Measurements from ENCODE around the gene PLXDC1.

Gene PLXDC1

DNA sequence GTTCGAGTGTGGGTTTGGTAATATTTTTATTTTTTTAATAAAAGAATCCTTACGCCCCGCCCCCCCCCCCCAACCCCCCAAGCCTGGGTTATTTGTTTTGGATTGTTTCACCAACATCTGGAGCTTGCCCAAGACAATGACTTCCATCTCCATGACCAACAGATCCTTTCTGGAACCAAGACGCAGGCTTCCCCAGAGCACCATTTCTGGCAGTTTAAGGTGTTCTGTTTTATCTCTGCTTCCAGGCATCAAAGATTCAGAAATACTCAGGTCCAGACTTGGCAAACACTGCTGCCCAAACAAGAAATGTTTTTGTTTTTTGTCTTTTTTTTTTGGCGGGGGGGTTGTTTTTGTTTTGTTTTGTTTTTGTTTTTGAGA, 56.1 kb downstream of the PLXDC1 start:
- ATAC-seq: no peak; the same call in 2 of the 3 replicates
- TF ChIP-seq PPARA (CRISPR knock-in tag; IDR thresholded peaks at IDR 0.05; ENCODE audit: borderline replicate concordance) (no peak), TOX (CRISPR knock-in tag; IDR thresholded peaks at IDR 0.05; ENCODE audit: borderline replicate concordance) (no peak), GLIS3 (CRISPR knock-in tag; IDR thresholded peaks at IDR 0.05) (no peak)
- TF ChIP-seq, protein P1, sequence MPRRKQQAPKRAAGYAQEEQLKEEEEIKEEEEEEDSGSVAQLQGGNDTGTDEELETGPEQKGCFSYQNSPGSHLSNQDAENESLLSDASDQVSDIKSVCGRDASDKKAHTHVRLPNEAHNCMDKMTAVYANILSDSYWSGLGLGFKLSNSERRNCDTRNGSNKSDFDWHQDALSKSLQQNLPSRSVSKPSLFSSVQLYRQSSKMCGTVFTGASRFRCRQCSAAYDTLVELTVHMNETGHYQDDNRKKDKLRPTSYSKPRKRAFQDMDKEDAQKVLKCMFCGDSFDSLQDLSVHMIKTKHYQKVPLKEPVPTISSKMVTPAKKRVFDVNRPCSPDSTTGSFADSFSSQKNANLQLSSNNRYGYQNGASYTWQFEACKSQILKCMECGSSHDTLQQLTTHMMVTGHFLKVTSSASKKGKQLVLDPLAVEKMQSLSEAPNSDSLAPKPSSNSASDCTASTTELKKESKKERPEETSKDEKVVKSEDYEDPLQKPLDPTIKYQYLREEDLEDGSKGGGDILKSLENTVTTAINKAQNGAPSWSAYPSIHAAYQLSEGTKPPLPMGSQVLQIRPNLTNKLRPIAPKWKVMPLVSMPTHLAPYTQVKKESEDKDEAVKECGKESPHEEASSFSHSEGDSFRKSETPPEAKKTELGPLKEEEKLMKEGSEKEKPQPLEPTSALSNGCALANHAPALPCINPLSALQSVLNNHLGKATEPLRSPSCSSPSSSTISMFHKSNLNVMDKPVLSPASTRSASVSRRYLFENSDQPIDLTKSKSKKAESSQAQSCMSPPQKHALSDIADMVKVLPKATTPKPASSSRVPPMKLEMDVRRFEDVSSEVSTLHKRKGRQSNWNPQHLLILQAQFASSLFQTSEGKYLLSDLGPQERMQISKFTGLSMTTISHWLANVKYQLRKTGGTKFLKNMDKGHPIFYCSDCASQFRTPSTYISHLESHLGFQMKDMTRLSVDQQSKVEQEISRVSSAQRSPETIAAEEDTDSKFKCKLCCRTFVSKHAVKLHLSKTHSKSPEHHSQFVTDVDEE (CRISPR knock-in tag; IDR thresholded peaks at IDR 0.05): no peak
- TF ChIP-seq, protein P2, sequence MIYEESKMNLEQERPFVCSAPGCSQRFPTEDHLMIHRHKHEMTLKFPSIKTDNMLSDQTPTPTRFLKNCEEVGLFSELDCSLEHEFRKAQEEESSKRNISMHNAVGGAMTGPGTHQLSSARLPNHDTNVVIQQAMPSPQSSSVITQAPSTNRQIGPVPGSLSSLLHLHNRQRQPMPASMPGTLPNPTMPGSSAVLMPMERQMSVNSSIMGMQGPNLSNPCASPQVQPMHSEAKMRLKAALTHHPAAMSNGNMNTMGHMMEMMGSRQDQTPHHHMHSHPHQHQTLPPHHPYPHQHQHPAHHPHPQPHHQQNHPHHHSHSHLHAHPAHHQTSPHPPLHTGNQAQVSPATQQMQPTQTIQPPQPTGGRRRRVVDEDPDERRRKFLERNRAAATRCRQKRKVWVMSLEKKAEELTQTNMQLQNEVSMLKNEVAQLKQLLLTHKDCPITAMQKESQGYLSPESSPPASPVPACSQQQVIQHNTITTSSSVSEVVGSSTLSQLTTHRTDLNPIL (CRISPR knock-in tag; IDR thresholded peaks at IDR 0.05; ENCODE audit: low read depth): no peak
- TF ChIP-seq, protein P3, sequence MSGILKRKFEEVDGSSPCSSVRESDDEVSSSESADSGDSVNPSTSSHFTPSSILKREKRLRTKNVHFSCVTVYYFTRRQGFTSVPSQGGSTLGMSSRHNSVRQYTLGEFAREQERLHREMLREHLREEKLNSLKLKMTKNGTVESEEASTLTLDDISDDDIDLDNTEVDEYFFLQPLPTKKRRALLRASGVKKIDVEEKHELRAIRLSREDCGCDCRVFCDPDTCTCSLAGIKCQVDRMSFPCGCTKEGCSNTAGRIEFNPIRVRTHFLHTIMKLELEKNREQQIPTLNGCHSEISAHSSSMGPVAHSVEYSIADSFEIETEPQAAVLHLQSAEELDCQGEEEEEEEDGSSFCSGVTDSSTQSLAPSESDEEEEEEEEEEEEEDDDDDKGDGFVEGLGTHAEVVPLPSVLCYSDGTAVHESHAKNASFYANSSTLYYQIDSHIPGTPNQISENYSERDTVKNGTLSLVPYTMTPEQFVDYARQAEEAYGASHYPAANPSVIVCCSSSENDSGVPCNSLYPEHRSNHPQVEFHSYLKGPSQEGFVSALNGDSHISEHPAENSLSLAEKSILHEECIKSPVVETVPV (CRISPR knock-in tag; IDR thresholded peaks at IDR 0.05): no peak

DNA sequence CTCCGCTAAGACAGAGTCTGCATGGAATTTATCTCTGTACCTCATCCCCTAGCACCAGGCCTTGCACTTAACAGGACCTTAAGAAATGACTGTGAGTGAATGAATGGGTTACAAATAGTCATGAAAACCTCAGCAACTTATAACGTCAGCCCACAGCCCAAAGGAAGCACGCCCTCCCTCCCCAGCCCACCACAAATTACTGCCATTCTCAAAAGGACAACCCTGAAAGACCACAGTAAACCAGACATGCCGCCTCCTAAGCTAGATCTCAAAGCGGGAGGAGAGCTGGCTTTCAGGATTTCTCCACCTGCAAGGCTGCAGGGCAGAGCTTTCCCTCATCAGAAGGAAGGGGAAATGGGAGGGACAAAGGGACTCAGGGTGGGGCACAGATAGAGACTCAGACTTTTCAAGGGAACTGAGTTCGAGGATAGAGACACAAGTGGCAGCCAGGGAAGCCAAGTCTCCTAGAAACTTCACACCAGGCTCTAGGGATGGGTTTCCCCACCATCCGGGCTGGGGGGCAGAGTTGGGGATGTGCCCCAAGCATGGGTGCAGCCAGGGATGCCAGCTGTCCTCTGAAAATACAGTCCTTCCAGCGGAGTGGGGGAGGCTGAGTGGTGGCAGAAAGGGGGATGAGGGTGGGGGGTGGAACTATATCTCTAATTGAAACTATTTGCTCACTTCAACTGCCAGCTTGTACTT, 56.7 kb downstream of the PLXDC1 start:
- TF ChIP-seq CSDC2 (CRISPR knock-in tag; IDR thresholded peaks at IDR 0.05) (no peak), ISL1 (CRISPR knock-in tag; IDR thresholded peaks at IDR 0.05) (no peak), ZFP30 (CRISPR knock-in tag; IDR thresholded peaks at IDR 0.05) (no peak), SNAI2 (CRISPR knock-in tag; IDR thresholded peaks at IDR 0.05) (no peak), ZNF70 (CRISPR knock-in tag; IDR thresholded peaks at IDR 0.05) (no peak), PPARA (CRISPR knock-in tag; IDR thresholded peaks at IDR 0.05; ENCODE audit: borderline replicate concordance) (no peak), ESRRG (CRISPR knock-in tag; IDR thresholded peaks at IDR 0.05) (no peak), ZFP3 (CRISPR knock-in tag; IDR thresholded peaks at IDR 0.05) (no peak), ZNF8 (CRISPR knock-in tag; IDR thresholded peaks at IDR 0.05) (no peak), OSR1 (CRISPR knock-in tag; IDR thresholded peaks at IDR 0.05) (no peak)
- TF ChIP-seq, protein P4, sequence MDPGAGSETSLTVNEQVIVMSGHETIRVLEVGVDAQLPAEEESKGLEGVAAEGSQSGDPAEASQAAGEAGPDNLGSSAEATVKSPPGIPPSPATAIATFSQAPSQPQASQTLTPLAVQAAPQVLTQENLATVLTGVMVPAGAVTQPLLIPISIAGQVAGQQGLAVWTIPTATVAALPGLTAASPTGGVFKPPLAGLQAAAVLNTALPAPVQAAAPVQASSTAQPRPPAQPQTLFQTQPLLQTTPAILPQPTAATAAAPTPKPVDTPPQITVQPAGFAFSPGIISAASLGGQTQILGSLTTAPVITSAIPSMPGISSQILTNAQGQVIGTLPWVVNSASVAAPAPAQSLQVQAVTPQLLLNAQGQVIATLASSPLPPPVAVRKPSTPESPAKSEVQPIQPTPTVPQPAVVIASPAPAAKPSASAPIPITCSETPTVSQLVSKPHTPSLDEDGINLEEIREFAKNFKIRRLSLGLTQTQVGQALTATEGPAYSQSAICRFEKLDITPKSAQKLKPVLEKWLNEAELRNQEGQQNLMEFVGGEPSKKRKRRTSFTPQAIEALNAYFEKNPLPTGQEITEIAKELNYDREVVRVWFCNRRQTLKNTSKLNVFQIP (CRISPR knock-in tag; IDR thresholded peaks at IDR 0.05; ENCODE audit: borderline replicate concordance, low read depth): no peak
- TF ChIP-seq, protein P5, sequence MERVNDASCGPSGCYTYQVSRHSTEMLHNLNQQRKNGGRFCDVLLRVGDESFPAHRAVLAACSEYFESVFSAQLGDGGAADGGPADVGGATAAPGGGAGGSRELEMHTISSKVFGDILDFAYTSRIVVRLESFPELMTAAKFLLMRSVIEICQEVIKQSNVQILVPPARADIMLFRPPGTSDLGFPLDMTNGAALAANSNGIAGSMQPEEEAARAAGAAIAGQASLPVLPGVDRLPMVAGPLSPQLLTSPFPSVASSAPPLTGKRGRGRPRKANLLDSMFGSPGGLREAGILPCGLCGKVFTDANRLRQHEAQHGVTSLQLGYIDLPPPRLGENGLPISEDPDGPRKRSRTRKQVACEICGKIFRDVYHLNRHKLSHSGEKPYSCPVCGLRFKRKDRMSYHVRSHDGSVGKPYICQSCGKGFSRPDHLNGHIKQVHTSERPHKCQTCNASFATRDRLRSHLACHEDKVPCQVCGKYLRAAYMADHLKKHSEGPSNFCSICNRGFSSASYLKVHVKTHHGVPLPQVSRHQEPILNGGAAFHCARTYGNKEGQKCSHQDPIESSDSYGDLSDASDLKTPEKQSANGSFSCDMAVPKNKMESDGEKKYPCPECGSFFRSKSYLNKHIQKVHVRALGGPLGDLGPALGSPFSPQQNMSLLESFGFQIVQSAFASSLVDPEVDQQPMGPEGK (CRISPR knock-in tag; IDR thresholded peaks at IDR 0.05; ENCODE audit: borderline replicate concordance): no peak
- TF ChIP-seq, protein P3 (CRISPR knock-in tag; IDR thresholded peaks at IDR 0.05): no peak
- TF ChIP-seq, protein P2 (CRISPR knock-in tag; IDR thresholded peaks at IDR 0.05; ENCODE audit: low read depth): no peak
- ATAC-seq: no peak

Data from SK-N-SH treated with all-trans-retinoic acid at 6 μM for 48 hours (cell line).